AG04450 (cell line): ENCODE measurements around the gene ANKRD13A. TPM values are rescaled to one million over a fixed set of nuclear protein-coding genes. Genes with fewer than 3 reads are reported as not detected.
"Not testable (repeated sequence)": the region's sequence is repeated elsewhere in the genome, so short reads cannot be mapped to it uniquely, and the experiment has no call there.

Experiments
- CTCF ChIA-PET: fragments of 300-600, 350-600 bp; formaldehyde crosslinking; extraction: SDS; loops from one replicate; lab custom pipeline; 2022; ENCODE audit warnings: antibody characterized with exemption, inconsistent platforms; lab: Charles Lee
- POLR2A ChIA-PET: fragments of 350-600 bp; formaldehyde crosslinking; extraction: SDS; loops from one replicate; lab custom pipeline; 2021; ENCODE audit warnings: antibody characterized with exemption, inconsistent platforms; lab: Yijun Ruan, JAX
- DNase-seq: peaks from one replicate; pipeline ENCODE4 v3.0.0-alpha.2; 2011; ENCODE audit warnings: low read depth, low spot score
- H3K27ac ChIP-seq: one replicate; pipeline ENCODE4 v1.5.1; 2012; ENCODE audit warnings: low read depth, low read length, control low read depth
- H3K27me3 ChIP-seq: one replicate; pipeline ENCODE4 v1.6.0; 2012; ENCODE audit warnings: low read length; ENCODE audit not compliant: control insufficient read depth, insufficient read depth
- H3K4me3 ChIP-seq: 2 replicates; pipeline ENCODE4 v1.5.1; 2011; ENCODE audit warnings: mild to moderate bottlenecking, low read depth, low read length, control low read depth
- H3K9me3 ChIP-seq: 2 replicates; pipeline ENCODE4 v1.5.1; 2012; ENCODE audit warnings: low read length; ENCODE audit not compliant: control insufficient read depth, insufficient read depth
- polyA plus RNA-seq: library from polyadenylated mRNA; depleted of rRNA; stranded (reverse); fragments of >200 nt; gene quantifications from 2 replicates; pipeline ENCODE4 v1.2.3, GENCODE V29; 2011
- TF ChIP-seq, protein P1 (sequence below): IDR thresholded peaks from 2 replicates; pipeline ENCODE4 v1.5.1; 2011; ENCODE audit warnings: low read depth, low read length, control low read depth, inconsistent platforms

ANKRD13A gene
- polyA plus RNA-seq, 1 experiment: 246 TPM

DNA sequence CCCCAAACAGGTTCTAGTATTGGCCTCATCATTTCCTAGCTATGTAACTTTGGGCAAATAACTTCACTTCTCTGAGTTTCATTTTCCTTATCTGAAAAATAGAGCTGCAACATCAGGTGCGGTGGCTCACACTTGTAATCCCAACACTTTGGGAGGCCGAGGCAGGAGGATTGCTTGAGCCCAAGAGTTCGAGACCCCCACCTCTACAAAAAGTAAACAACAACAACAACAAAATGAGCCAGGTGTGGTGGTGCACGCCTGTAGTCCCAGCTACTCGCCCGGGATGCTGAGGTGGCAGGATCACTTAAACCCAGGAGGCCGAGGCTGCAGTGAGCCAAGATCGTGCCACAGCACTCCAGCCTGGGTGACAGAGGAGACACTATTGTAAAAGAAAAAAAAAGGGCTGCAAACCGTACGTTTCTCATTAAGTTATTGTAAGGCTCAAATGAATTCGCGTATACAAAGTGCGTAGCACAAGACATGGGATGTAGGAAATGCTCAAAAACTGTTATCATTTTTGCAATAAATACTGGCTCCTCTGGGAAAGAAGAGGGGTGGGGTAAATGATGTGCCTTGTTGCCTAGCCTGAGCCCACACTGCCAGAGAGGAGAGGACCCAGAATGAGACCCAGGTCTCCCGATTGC is 48.2 kb downstream of the ANKRD13A start:
- no peak for DNase-seq
- H3K4me3 ChIP-seq: peak overlapping the region; percentile 79
- POLR2A ChIA-PET: no interaction called here
- H3K9me3 ChIP-seq: no peaks in the 10 kb centered on the region; the same call in 1 of the 2 replicates
- no peaks in the 10 kb centered on the region for H3K27me3 ChIP-seq
- TF ChIP-seq, protein P1, sequence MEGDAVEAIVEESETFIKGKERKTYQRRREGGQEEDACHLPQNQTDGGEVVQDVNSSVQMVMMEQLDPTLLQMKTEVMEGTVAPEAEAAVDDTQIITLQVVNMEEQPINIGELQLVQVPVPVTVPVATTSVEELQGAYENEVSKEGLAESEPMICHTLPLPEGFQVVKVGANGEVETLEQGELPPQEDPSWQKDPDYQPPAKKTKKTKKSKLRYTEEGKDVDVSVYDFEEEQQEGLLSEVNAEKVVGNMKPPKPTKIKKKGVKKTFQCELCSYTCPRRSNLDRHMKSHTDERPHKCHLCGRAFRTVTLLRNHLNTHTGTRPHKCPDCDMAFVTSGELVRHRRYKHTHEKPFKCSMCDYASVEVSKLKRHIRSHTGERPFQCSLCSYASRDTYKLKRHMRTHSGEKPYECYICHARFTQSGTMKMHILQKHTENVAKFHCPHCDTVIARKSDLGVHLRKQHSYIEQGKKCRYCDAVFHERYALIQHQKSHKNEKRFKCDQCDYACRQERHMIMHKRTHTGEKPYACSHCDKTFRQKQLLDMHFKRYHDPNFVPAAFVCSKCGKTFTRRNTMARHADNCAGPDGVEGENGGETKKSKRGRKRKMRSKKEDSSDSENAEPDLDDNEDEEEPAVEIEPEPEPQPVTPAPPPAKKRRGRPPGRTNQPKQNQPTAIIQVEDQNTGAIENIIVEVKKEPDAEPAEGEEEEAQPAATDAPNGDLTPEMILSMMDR: no peak
- CTCF ChIA-PET: interaction anchor here (0.6 to 1.8 kb wide), 3 partner anchors 263 to 403 kb away, joined by 3 to 6 read pairs (median 3); partner anchors contain the start of gene ARPC3
- H3K27ac ChIP-seq: no peak overlapping the region

DNA sequence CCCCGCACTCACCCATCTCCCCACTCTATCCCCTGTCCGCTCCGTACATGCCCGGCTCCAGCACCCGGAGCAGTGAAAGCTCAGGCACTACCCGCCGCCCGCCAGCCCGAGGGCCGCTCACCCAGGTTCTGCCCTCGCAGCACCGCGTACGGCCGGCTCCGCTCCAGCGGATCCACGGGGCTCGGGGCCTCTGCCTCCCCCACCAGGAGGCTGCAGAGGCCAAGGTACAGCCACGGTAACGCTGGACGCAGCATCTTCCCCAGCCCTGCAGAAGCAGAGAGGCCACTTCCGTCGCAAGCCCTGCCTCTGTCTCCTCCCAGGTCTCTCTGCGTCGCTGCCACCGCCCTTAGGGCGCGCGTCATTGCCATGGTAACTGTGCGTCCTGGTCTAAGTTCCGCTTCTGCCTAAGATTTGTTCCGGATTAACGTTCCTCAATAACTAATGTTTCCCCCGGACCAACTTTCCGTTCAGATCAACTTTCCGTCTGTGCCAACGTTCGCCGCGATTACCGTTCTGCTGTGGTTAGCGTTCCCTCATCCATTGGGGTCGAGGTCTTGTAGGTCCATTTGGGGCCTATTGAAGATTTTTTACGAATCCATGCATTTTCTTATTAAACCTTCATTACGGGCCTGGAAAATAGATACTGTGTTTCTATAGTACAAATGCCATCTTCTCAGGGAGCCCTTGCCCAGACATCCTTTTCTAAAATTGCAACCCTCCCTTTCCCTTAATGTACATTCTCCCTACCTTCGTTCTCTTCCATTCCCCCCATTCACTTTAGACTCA is 49.2 kb downstream of the ANKRD13A start, which contains the start of gene C12orf76:
C12orf76 (minus strand) TSS at position 281 of the 786 bp plus-strand sequence; CDS start at position 254, 27 bp downstream.
- Histone ChIP-seq H3K9me3 (no peaks in the 10 kb centered on the region; the same call in 1 of the 2 replicates), H3K27me3 (no peaks in the 10 kb centered on the region), H3K27ac (peak within 1 kb of the TSS; percentile 21), H3K4me3 (peak within 1 kb of the TSS; percentile 79)
- ChIA-PET POLR2A (no interaction called here), CTCF (interaction anchor here (0.6 to 1.8 kb wide), 3 partner anchors 262 to 402 kb away, joined by 3 to 6 read pairs (median 3); partner anchors contain the start of gene ARPC3)
- peak; percentile 89 for DNase-seq
- TF ChIP-seq, protein P1: no peak

- H3K27me3 ChIP-seq, H3K4me3 ChIP-seq, POLR2A ChIA-PET, H3K9me3 ChIP-seq, H3K27ac ChIP-seq, DNase-seq, CTCF ChIA-PET: not testable (repeated sequence)
Observed at GRCh38 chr12:110049034-110049433, 49.8 kb downstream of the ANKRD13A start.

GRCh38 chr12:110049666-110050065 is 50.4 kb downstream of the ANKRD13A start:
- POLR2A ChIA-PET, H3K27ac ChIP-seq, H3K4me3 ChIP-seq, H3K9me3 ChIP-seq, H3K27me3 ChIP-seq, DNase-seq: not testable (repeated sequence)
- CTCF ChIA-PET: interaction anchor here (0.9 kb wide), 1 partner anchor 382 kb away, joined by 3 read pairs; no protein-coding TSS in a partner anchor

- no peaks in the 10 kb centered on the region for H3K27me3 ChIP-seq
- H3K27ac ChIP-seq: no peak overlapping the region
- no peak overlapping the region for H3K4me3 ChIP-seq
- POLR2A ChIA-PET: no interaction called here
- DNase-seq: no peak
- CTCF ChIA-PET: interaction anchor here (1.5 kb wide), 1 partner anchor 8 kb away, joined by 6 read pairs; no protein-coding TSS in a partner anchor
- no peaks in the 10 kb centered on the region; the same call in 1 of the 2 replicates for H3K9me3 ChIP-seq
- TF ChIP-seq, protein P1: no peak
Observed at GRCh38 chr12:110050927-110051326, 51.7 kb downstream of the ANKRD13A start.

- CTCF ChIA-PET: interaction anchor here (0.6 to 1.4 kb wide), 2 partner anchors 143 to 376 kb away, joined by 3 to 5 read pairs; no protein-coding TSS in a partner anchor
- peak overlapping the region; percentile 77 for H3K27ac ChIP-seq
Observed at GRCh38 chr12:110055375-110056352, 56.4 kb downstream of the ANKRD13A start.

GRCh38 chr12:110056643-110057042 is 57.4 kb downstream of the ANKRD13A start:
- CTCF ChIA-PET: interaction anchor here (0.6 to 1.2 kb wide), 2 partner anchors 45 to 142 kb away, joined by 3 read pairs; no protein-coding TSS in a partner anchor
- H3K27ac ChIP-seq: peak overlapping the region; percentile 70
- DNase-seq, H3K27me3 ChIP-seq, POLR2A ChIA-PET, H3K4me3 ChIP-seq, H3K9me3 ChIP-seq: not testable (repeated sequence)

More at GRCh38 chr12:110055375-110056352, 56.4 kb downstream of the ANKRD13A start:
- not testable (repeated sequence) for H3K9me3 ChIP-seq, H3K4me3 ChIP-seq, H3K27me3 ChIP-seq
- POLR2A ChIA-PET: interaction anchor here (0.6 kb wide), 1 partner anchor 377 kb away, joined by 4 read pairs; no protein-coding TSS in a partner anchor
- DNase-seq: peak; percentile 76
